Spleen (tissue), 7 donors: Measurements from ENCODE around the gene NRROS.

Source experiments
- POLR2AphosphoS5 ChIP-seq, 3 donors: sonication (generic); formaldehyde crosslinking; IDR thresholded peaks; one replicate each; pipeline ENCODE4 v1.5.1; 2017; ENCODE audit warnings: antibody characterized with exemption in 3 of 3
- TF ChIP-seq, protein P1 (sequence below), 11 experiments: fragments of 200-600 bp in 7 of 11; fragments of 450-650 bp in 4 of 11; sonication (generic) in 4 of 11; IDR thresholded peaks in 8 of 11; conservative IDR thresholded peaks in 3 of 11; 1 replicate in 7 of 11; 2 replicates in 4 of 11; pipeline versions ENCODE4 v1.4.0 to v1.8.0; 2016 to 2021; ENCODE audit warnings: antibody characterized with exemption in 11 of 11, inconsistent platforms in 4 of 11, mild to moderate bottlenecking in 1 of 11
- donor health status: DM: no; HTN: no; CAD: no; lungs with moderate emphysema.
- donor health status: DM: no; HTN: no; CAD: no.
- donor health status: DM: no; HTN: no; CAD: no.

DNA sequence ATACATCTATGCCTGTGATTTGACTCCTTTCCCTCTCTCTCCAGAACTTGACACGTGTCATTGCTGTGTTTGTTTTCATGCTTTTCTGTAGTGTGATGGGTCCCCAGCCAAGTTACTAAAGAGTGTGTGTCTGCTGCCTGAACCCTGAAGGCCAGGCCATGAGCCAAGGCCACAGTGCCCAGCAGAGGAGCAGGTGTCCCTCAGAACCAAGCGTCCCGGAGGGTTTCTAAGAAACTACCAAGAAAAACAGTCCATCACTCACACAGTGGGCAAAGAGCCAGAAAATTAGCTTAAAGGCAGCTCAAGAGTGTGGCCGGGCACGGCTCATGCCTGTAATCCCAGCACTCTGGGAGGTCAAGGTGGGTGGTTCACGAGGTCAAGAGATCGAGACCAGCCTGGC, 35.8 kb upstream of the NRROS start:
- TF ChIP-seq POLR2AphosphoS5 (IDR thresholded peaks at IDR 0.05), result no peak
- TF ChIP-seq, protein P1, sequence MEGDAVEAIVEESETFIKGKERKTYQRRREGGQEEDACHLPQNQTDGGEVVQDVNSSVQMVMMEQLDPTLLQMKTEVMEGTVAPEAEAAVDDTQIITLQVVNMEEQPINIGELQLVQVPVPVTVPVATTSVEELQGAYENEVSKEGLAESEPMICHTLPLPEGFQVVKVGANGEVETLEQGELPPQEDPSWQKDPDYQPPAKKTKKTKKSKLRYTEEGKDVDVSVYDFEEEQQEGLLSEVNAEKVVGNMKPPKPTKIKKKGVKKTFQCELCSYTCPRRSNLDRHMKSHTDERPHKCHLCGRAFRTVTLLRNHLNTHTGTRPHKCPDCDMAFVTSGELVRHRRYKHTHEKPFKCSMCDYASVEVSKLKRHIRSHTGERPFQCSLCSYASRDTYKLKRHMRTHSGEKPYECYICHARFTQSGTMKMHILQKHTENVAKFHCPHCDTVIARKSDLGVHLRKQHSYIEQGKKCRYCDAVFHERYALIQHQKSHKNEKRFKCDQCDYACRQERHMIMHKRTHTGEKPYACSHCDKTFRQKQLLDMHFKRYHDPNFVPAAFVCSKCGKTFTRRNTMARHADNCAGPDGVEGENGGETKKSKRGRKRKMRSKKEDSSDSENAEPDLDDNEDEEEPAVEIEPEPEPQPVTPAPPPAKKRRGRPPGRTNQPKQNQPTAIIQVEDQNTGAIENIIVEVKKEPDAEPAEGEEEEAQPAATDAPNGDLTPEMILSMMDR (IDR thresholded peaks at IDR 0.05 in 8 of 11, conservative IDR thresholded peaks at IDR 0.05 in 3 of 11), result no peak
